ENCODE measurements around the gene PSMB9. TPM values are rescaled to one million over a fixed set of nuclear protein-coding genes. Genes with fewer than 3 reads are reported as not detected.
A peak's percentile ranks its signal among the peaks of the same experiment; 100 is the strongest.

PSMB9 gene
- total RNA-seq, 2 donors from 2014 or later, result 4.6 to 14.5 TPM

- Histone ChIP-seq H3K9me3 (no peaks in the 10 kb centered on the region), H3K4me3 (no peak overlapping the region), H3K27ac (no peak overlapping the region), H3K4me1 (peaks cover 20% of the 10 kb centered on the region), H3K36me3 (replicated peaks in 1 of 2; ENCODE audit: insufficient read depth in 1 of 2, low read depth in 2 of 2) (peaks cover 0 to 11% of the 10 kb centered on the region in 2 donors), H3K27me3 (no peaks in the 10 kb centered on the region)
- TF ChIP-seq POLR2A (IDR thresholded peaks at IDR 0.05) (no peak), CTCF (IDR thresholded peaks at IDR 0.05) (no peak)
- intact Hi-C loops (cut with DNase I), result no loop called here
- ATAC-seq, result no peak
- 86% methylated on average over 4 of the region's 4 CpGs for whole genome bisulfite sequencing, 2 donors
- no peak for DNase-seq
Observed at GRCh38 chr6:32851025-32851424, 3.0 kb upstream of the PSMB9 start.

- DNase-seq (peak in 2 of 4 donors; percentile 25 to 38), ATAC-seq (no peak)
- Histone ChIP-seq H3K27ac (peak overlapping the region; percentile 95 to 98 (median 98)), H3K4me1 (peaks cover 20% of the 10 kb centered on the region), H3K4me3 (peak overlapping the region in 1 of 2 donors; percentile 74), H3K27me3 (no peaks in the 10 kb centered on the region), H3K36me3 (replicated peaks in 1 of 2; ENCODE audit: insufficient read depth in 1 of 2, low read depth in 2 of 2) (peaks cover 0 to 8% of the 10 kb centered on the region in 2 donors), H3K9me3 (no peaks in the 10 kb centered on the region)
- intact Hi-C loops (cut with DNase I), result no loop called here
- WGBS, 2 donors, result 42 to 57% methylated on average over 17 to 23 of the region's 23 CpGs
- TF ChIP-seq CTCF (IDR thresholded peaks at IDR 0.05) (no peak), POLR2A (IDR thresholded peaks at IDR 0.05) (no peak)
Observed at GRCh38 chr6:32852018-32852843, 1.8 kb upstream of the PSMB9 start.

GRCh38 chr6:32852844-32853540 lies 1.0 kb upstream of the PSMB9 start:
- peak; percentile 29 for ATAC-seq
- Histone ChIP-seq H3K36me3 (replicated peaks in 1 of 2; ENCODE audit: insufficient read depth in 1 of 2, low read depth in 2 of 2) (peaks cover 0 to 4% of the 10 kb centered on the region in 2 donors), H3K9me3 (no peaks in the 10 kb centered on the region), H3K27ac (peak overlapping the region; percentile 95 to 98 (median 98)), H3K4me3 (peak overlapping the region; percentile 74 to 81), H3K27me3 (no peaks in the 10 kb centered on the region), H3K4me1 (peaks cover 20% of the 10 kb centered on the region)
- TF ChIP-seq CTCF (IDR thresholded peaks at IDR 0.05) (no peak), POLR2A (IDR thresholded peaks at IDR 0.05) (no peak)
- DNase-seq, result peak; percentile 59 to 69 (median 64)
- WGBS, 2 donors, result 0% methylated on average over 17 to 40 of the region's 41 CpGs
- intact Hi-C loops (cut with DNase I), result no loop called here

- H3K36me3 ChIP-seq (replicated peaks in 1 of 2; ENCODE audit: insufficient read depth in 1 of 2, low read depth in 2 of 2), result no peaks in the 10 kb centered on the region
- H3K9me3 ChIP-seq, result no peaks in the 10 kb centered on the region
- no peaks in the 10 kb centered on the region for H3K27me3 ChIP-seq
- H3K4me1 ChIP-seq, result peaks cover 20% of the 10 kb centered on the region
- DNase-seq (peak; percentile 29 to 59 (median 36)), ATAC-seq (no peak)
- H3K4me3 ChIP-seq, result peak overlapping the region; percentile 74 to 81
- intact Hi-C loops (cut with DNase I), result no loop called here
- no peak for TF ChIP-seq CTCF (IDR thresholded peaks at IDR 0.05)
- no peak for TF ChIP-seq POLR2A (IDR thresholded peaks at IDR 0.05)
- peak overlapping the region; percentile 95 to 98 (median 98) for H3K27ac ChIP-seq
- WGBS, 2 donors, result 18 to 19% methylated on average over 24 of the region's 24 CpGs
Observed at GRCh38 chr6:32854376-32855178, 585 bp downstream of the PSMB9 start.
